Keratinocyte (primary cell): Measurements from ENCODE around the gene TAOK1. TPM values are rescaled to one million over a fixed set of nuclear protein-coding genes. Genes with fewer than 3 reads are reported as not detected.

Experiments used
- DNase-seq: peaks from one replicate; pipeline ENCODE4 v3.0.0-alpha.2; 2011; ENCODE audit warnings: low read depth, missing footprints, low spot score
- FAIRE-seq: peaks from 2 replicates; lab custom pipeline; 2011; peaks lifted over from hg19 to GRCh38; lab: Jason Lieb, UNC
- H2AFZ ChIP-seq: 2 replicates; pipeline ENCODE4 v1.6.0; 2012; ENCODE audit warnings: low read length, control low read depth, inconsistent platforms; ENCODE audit not compliant: control insufficient read depth
- H3K27ac ChIP-seq: 2 replicates; pipeline ENCODE4 v1.5.1; 2011; ENCODE audit warnings: low read length; ENCODE audit not compliant: control insufficient read depth, insufficient read depth
- H3K27me3 ChIP-seq: 3 replicates; pipeline ENCODE4 v1.6.0; 2011; ENCODE audit warnings: low read length; ENCODE audit not compliant: control insufficient read depth, insufficient read depth; ENCODE audit errors: extremely low read depth
- H3K36me3 ChIP-seq, 2 experiments: 2 replicates in 1 of 2; 3 replicates in 1 of 2; pipeline ENCODE4 v1.5.1; 2011; ENCODE audit warnings: low read length in 2 of 2, mild to moderate bottlenecking in 1 of 2; ENCODE audit not compliant: control insufficient read depth in 2 of 2, insufficient read depth in 2 of 2; ENCODE audit errors: extremely low read depth in 1 of 2
- H3K4me1 ChIP-seq: 3 replicates; pipeline ENCODE4 v1.5.1; 2011; ENCODE audit warnings: low read length; ENCODE audit not compliant: control insufficient read depth, insufficient read depth; ENCODE audit errors: extremely low read depth
- H3K4me2 ChIP-seq: 3 replicates; pipeline ENCODE4 v1.6.0; 2011; ENCODE audit warnings: low read depth, low read length; ENCODE audit not compliant: control insufficient read depth, insufficient read depth; ENCODE audit errors: extremely low read depth
- H3K4me3 ChIP-seq, 3 experiments: fragments of 200-600 bp in 1 of 3; sonication (generic) in 1 of 3; 2 replicates in 2 of 3; 3 replicates in 1 of 3; pipeline ENCODE4 v1.5.1; 2011 to 2016; ENCODE audit warnings: low read length in 3 of 3, mild to moderate bottlenecking in 3 of 3, control low read depth in 2 of 3, inconsistent platforms in 1 of 3, low read depth in 1 of 3, mixed read lengths in 1 of 3, mixed run types in 1 of 3, moderate library complexity in 1 of 3; ENCODE audit not compliant: control insufficient read depth in 2 of 3, insufficient read depth in 2 of 3; ENCODE audit errors: extremely low read depth in 1 of 3
- H3K79me2 ChIP-seq: 2 replicates; pipeline ENCODE4 v1.6.0; 2012; ENCODE audit warnings: low read length; ENCODE audit not compliant: control insufficient read depth, insufficient read depth
- H3K9ac ChIP-seq: 3 replicates; pipeline ENCODE4 v1.6.0; 2011; ENCODE audit warnings: low read length; ENCODE audit not compliant: control insufficient read depth, insufficient read depth; ENCODE audit errors: extremely low read depth
- H3K9me1 ChIP-seq: 3 replicates; pipeline ENCODE4 v1.6.0; 2011; ENCODE audit warnings: low read length; ENCODE audit not compliant: control insufficient read depth, insufficient read depth; ENCODE audit errors: extremely low read depth
- H3K9me3 ChIP-seq: 2 replicates; pipeline ENCODE4 v1.5.1; 2012; ENCODE audit warnings: low read depth, low read length; ENCODE audit not compliant: control insufficient read depth
- H4K20me1 ChIP-seq: 3 replicates; pipeline ENCODE4 v1.6.0; 2011; ENCODE audit warnings: low read length; ENCODE audit not compliant: control insufficient read depth, insufficient read depth; ENCODE audit errors: extremely low read depth
- CTCF ChIP-seq, 3 experiments: IDR thresholded peaks in 1 of 3; conservative IDR thresholded peaks in 1 of 3; optimal IDR thresholded peaks in 1 of 3; 2 replicates in 2 of 3; 3 replicates in 1 of 3; pipeline versions ENCODE3 to v1.5.1; 2011; ENCODE audit warnings: low read length in 3 of 3, mild to moderate bottlenecking in 3 of 3, moderate library complexity in 2 of 3, control low read depth in 1 of 3, inconsistent platforms in 1 of 3; ENCODE audit not compliant: insufficient read depth in 2 of 3; ENCODE audit errors: extremely low read depth in 1 of 3
- EZH2 ChIP-seq: IDR thresholded peaks from one replicate; pipeline ENCODE4 v1.6.1; 2012; ENCODE audit warnings: inconsistent platforms, mild to moderate bottlenecking, low read length, moderate library complexity
- dilution Hi-C: fragments of 300-500 bp; cut with MboI; formaldehyde crosslinking; loops from one replicate; pipeline ENCODE4 v1.7.0; 2020; ENCODE audit warnings: low sequenced_read_pairs; ENCODE audit not compliant: extremely low pct_ligation_motif_present
- polyA plus RNA-seq, 5 experiments: library from polyadenylated mRNA; depleted of rRNA in 3 of 5; stranded (reverse) in 3 of 5; stranded (forward) in 1 of 5; unstranded in 1 of 5; fragments of >200 nt; gene quantifications; 1 replicate in 1 of 5; 2 replicates in 3 of 5; 3 replicates in 1 of 5; pipeline versions ENCODE4 v1.2.1 to v1.2.3, GENCODE V29; 2011 to 2012; ENCODE audit warnings: missing spikeins in 2 of 5, low read depth in 1 of 5, low replicate concordance in 1 of 5

Gene TAOK1
- polyA plus RNA-seq, 1 donor (not counting 4 experiments of a cell fraction or from before 2014, with no cell fraction given) = 26.7 TPM

DNA sequence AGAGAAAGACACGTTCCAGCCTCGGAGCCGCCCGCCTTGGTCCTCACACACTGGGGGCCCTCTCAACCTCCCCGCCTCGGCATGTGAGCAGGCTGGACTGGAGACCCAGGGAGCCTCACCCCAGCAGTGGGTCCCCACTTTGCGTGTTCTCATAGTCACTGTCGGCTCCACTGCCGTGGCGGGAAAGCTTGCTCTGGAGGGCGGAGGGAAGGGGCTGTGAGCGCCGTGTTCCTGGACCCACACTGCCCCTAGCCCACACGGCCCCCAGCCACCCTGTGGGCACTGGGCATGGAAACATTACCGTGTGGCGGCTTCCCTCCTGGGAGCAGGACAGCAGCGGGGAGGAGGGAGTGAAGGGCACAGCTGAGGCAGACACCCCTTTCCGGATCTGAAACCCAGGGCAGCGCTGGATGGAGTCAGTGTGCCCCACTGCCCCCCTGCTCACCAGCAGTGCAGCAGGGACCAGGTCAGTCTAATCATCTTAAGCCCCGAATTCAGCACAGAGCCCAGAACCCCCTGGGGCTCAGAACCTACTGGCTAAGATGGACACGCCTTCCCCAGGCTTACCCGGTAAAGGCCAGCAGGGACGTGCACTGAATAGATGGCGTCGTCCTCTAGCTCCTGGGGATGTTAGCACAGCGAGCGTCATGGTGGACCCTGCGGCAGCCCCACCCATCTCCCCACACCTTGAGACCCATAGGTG, 185.5 kb downstream of the TAOK1 start:
- Histone ChIP-seq H3K4me3 (no peak overlapping the region), H3K9me3 (no peaks in the 10 kb centered on the region), H3K4me1 (peaks cover 6% of the 10 kb centered on the region), H2AFZ (no peak overlapping the region), H3K36me3 (peaks cover 35 to 50% of the 10 kb centered on the region in 2 experiments), H3K27ac (no peak overlapping the region), H3K9me1 (no peaks in the 10 kb centered on the region), H3K9ac (no peak overlapping the region), H4K20me1 (peaks cover 9% of the 10 kb centered on the region), H3K27me3 (no peaks in the 10 kb centered on the region), H3K79me2 (peaks cover 5% of the 10 kb centered on the region), H3K4me2 (no peak overlapping the region)
- TF ChIP-seq CTCF (optimal IDR thresholded peaks at IDR 0.05 in 1 of 3, IDR thresholded peaks at IDR 0.05 in 1 of 3, conservative IDR thresholded peaks at IDR 0.05 in 1 of 3; ENCODE audit: extremely low read depth in 1 of 3, insufficient read depth in 2 of 3, low read length in 3 of 3) (no peak), EZH2 (no peak)
- FAIRE-seq (no peak), DNase-seq (no peak)
- dilution Hi-C loops = no loop called here

GRCh38 chr17:29576214-29577000, 186.2 kb downstream of the TAOK1 start:
- Histone ChIP-seq H3K9me1 (no peaks in the 10 kb centered on the region), H3K4me2 (no peak overlapping the region), H3K4me3 (no peak overlapping the region), H4K20me1 (peaks cover 9% of the 10 kb centered on the region), H3K27me3 (no peaks in the 10 kb centered on the region), H2AFZ (no peak overlapping the region), H3K9ac (no peak overlapping the region), H3K27ac (no peak overlapping the region), H3K79me2 (peaks cover 5% of the 10 kb centered on the region), H3K9me3 (no peaks in the 10 kb centered on the region), H3K4me1 (peaks cover 8% of the 10 kb centered on the region), H3K36me3 (peaks cover 35 to 52% of the 10 kb centered on the region in 2 experiments)
- dilution Hi-C loops = no loop called here
- no peak for TF ChIP-seq CTCF (optimal IDR thresholded peaks at IDR 0.05 in 1 of 3, IDR thresholded peaks at IDR 0.05 in 1 of 3, conservative IDR thresholded peaks at IDR 0.05 in 1 of 3; ENCODE audit: extremely low read depth in 1 of 3, insufficient read depth in 2 of 3, low read length in 3 of 3)
- TF ChIP-seq EZH2 = no peak
- FAIRE-seq (no peak), DNase-seq (no peak)
